Gastrocnemius medialis (tissue), 4 donors: Measurements from ENCODE around the gene ZG16B.

ENCODE experiments used
- CTCF ChIP-seq, 5 experiments: fragments of 450-650 bp in 3 of 5; fragments of 200-600 bp in 2 of 5; sonication (generic) in 2 of 5; IDR thresholded peaks in 4 of 5; conservative IDR thresholded peaks in 1 of 5; 1 replicate in 4 of 5; 2 replicates in 1 of 5; pipeline ENCODE4 v1.5.1; 2016 to 2019; ENCODE audit warnings: antibody characterized with exemption in 5 of 5, mild to moderate bottlenecking in 3 of 5, moderate library complexity in 3 of 5
- POLR2A ChIP-seq, 2 donors: fragments of 450-650 bp; IDR thresholded peaks; one replicate each; pipeline ENCODE4 v1.6.1; 2017; ENCODE audit warnings: antibody characterized with exemption in 2 of 2, mild to moderate bottlenecking in 2 of 2, moderate library complexity in 2 of 2

- TF ChIP-seq CTCF (IDR thresholded peaks at IDR 0.05 in 4 of 5, conservative IDR thresholded peaks at IDR 0.05 in 1 of 5) (no peak), POLR2A (IDR thresholded peaks at IDR 0.05) (no peak)
Observed at GRCh38 chr16:2825906-2826305, 4.2 kb upstream of the ZG16B start.
